ENCODE data around the gene EIPR1. TPM values are rescaled to one million over a fixed set of nuclear protein-coding genes. Genes with fewer than 3 reads are reported as not detected.

Gene EIPR1
- total RNA-seq, 2 experiments from 2014 or later: 31.0 to 34.6 TPM

- POLR2A ChIA-PET: no interaction called here
- DNase-seq (no peak), ATAC-seq (ENCODE audit: low read depth) (no peak)
- Mint-ChIP-seq H3K4me1 (peaks cover 2% of the 10 kb centered on the region), H3K27ac (no peak overlapping the region), H3K27me3 (no peaks in the 10 kb centered on the region), H3K9me3 (no peaks in the 10 kb centered on the region), H3K4me3 (no peak overlapping the region), H3K36me3 (peaks cover 15% of the 10 kb centered on the region)
Observed at GRCh38 chr2:3413697-3414096, 36.1 kb upstream of the EIPR1 start.

- H3K9me3 Mint-ChIP-seq: no peaks in the 10 kb centered on the region
- H3K27ac Mint-ChIP-seq: no peak overlapping the region
- no peak overlapping the region for H3K4me3 Mint-ChIP-seq
- H3K36me3 Mint-ChIP-seq: peaks cover 18% of the 10 kb centered on the region
- ATAC-seq (ENCODE audit: low read depth) (no peak), DNase-seq (no peak)
- POLR2A ChIA-PET: no interaction called here
- peaks cover 2% of the 10 kb centered on the region for H3K4me1 Mint-ChIP-seq
- no peaks in the 10 kb centered on the region for H3K27me3 Mint-ChIP-seq
Observed at GRCh38 chr2:3411103-3411502, 33.5 kb upstream of the EIPR1 start.

- DNase-seq (no peak), ATAC-seq (ENCODE audit: low read depth) (no peak)
- Mint-ChIP-seq H3K9me3 (no peaks in the 10 kb centered on the region), H3K27ac (no peak overlapping the region), H3K4me1 (peaks cover 2% of the 10 kb centered on the region), H3K36me3 (peaks cover 10% of the 10 kb centered on the region), H3K27me3 (no peaks in the 10 kb centered on the region), H3K4me3 (no peak overlapping the region)
- POLR2A ChIA-PET: no interaction called here
Observed at GRCh38 chr2:3409627-3410170, 32.1 kb upstream of the EIPR1 start.

- DNase-seq (no peak), ATAC-seq (ENCODE audit: low read depth) (no peak)
- Mint-ChIP-seq H3K4me1 (peaks cover 2% of the 10 kb centered on the region), H3K4me3 (no peak overlapping the region), H3K36me3 (peaks cover 13% of the 10 kb centered on the region), H3K27me3 (no peaks in the 10 kb centered on the region), H3K9me3 (no peaks in the 10 kb centered on the region), H3K27ac (no peak overlapping the region)
- POLR2A ChIA-PET: no interaction called here
Observed at GRCh38 chr2:3408781-3409180, 31.2 kb upstream of the EIPR1 start.

GRCh38 chr2:3406501-3406900, 28.9 kb upstream of the EIPR1 start:
- POLR2A ChIA-PET: no interaction called here
- Mint-ChIP-seq H3K4me1 (peaks cover 2% of the 10 kb centered on the region), H3K27ac (no peak overlapping the region), H3K27me3 (no peaks in the 10 kb centered on the region), H3K9me3 (no peaks in the 10 kb centered on the region), H3K4me3 (no peak overlapping the region), H3K36me3 (peaks cover 13% of the 10 kb centered on the region)
- no peak for ATAC-seq (ENCODE audit: low read depth)
- no peak for DNase-seq

GRCh38 chr2:3405876-3406275, 28.3 kb upstream of the EIPR1 start:
- DNase-seq (no peak), ATAC-seq (ENCODE audit: low read depth) (no peak)
- POLR2A ChIA-PET: no interaction called here
- no peaks in the 10 kb centered on the region for H3K9me3 Mint-ChIP-seq
- H3K27ac Mint-ChIP-seq: no peak overlapping the region
- peaks cover 2% of the 10 kb centered on the region for H3K4me1 Mint-ChIP-seq
- H3K4me3 Mint-ChIP-seq: no peak overlapping the region
- H3K27me3 Mint-ChIP-seq: no peaks in the 10 kb centered on the region
- peaks cover 13% of the 10 kb centered on the region for H3K36me3 Mint-ChIP-seq

GRCh38 chr2:3405307-3405706, 27.7 kb upstream of the EIPR1 start:
- DNase-seq: no peak
- H3K4me3 Mint-ChIP-seq: no peak overlapping the region
- no peak for ATAC-seq (ENCODE audit: low read depth)
- H3K27me3 Mint-ChIP-seq: no peaks in the 10 kb centered on the region
- H3K4me1 Mint-ChIP-seq: peaks cover 2% of the 10 kb centered on the region
- no peak overlapping the region for H3K27ac Mint-ChIP-seq
- POLR2A ChIA-PET: no interaction called here
- H3K9me3 Mint-ChIP-seq: no peaks in the 10 kb centered on the region
- H3K36me3 Mint-ChIP-seq: peaks cover 13% of the 10 kb centered on the region

- Mint-ChIP-seq H3K27ac (no peak overlapping the region), H3K9me3 (no peaks in the 10 kb centered on the region), H3K36me3 (peaks cover 11% of the 10 kb centered on the region), H3K4me3 (no peak overlapping the region), H3K27me3 (no peaks in the 10 kb centered on the region), H3K4me1 (no peaks in the 10 kb centered on the region)
- no peak for DNase-seq
- no peak for ATAC-seq (ENCODE audit: low read depth)
- POLR2A ChIA-PET: no interaction called here
Observed at GRCh38 chr2:3404349-3404894, 26.8 kb upstream of the EIPR1 start.

- no peak for ATAC-seq (ENCODE audit: low read depth)
Observed at GRCh38 chr2:3403587-3404334, 26.1 kb upstream of the EIPR1 start.

GRCh38 chr2:3399829-3400228, 22.2 kb upstream of the EIPR1 start:
- Mint-ChIP-seq H3K4me3 (no peak overlapping the region), H3K27ac (no peak overlapping the region), H3K9me3 (peaks cover 11% of the 10 kb centered on the region), H3K36me3 (peaks cover 37% of the 10 kb centered on the region), H3K27me3 (no peaks in the 10 kb centered on the region), H3K4me1 (no peaks in the 10 kb centered on the region)
- POLR2A ChIA-PET: no interaction called here
- ATAC-seq (ENCODE audit: low read depth) (no peak), DNase-seq (no peak)

More at GRCh38 chr2:3403587-3404334, 26.1 kb upstream of the EIPR1 start:
- no peak overlapping the region for H3K4me3 Mint-ChIP-seq
- H3K36me3 Mint-ChIP-seq: peaks cover 11% of the 10 kb centered on the region
- H3K27me3 Mint-ChIP-seq: no peaks in the 10 kb centered on the region
- no peaks in the 10 kb centered on the region for H3K4me1 Mint-ChIP-seq
- no peaks in the 10 kb centered on the region for H3K9me3 Mint-ChIP-seq
- no peak overlapping the region for H3K27ac Mint-ChIP-seq
- POLR2A ChIA-PET: no interaction called here
- DNase-seq: no peak

- Mint-ChIP-seq H3K27ac (no peak overlapping the region), H3K9me3 (peaks cover 12% of the 10 kb centered on the region), H3K4me1 (no peaks in the 10 kb centered on the region), H3K36me3 (peaks cover 38% of the 10 kb centered on the region), H3K4me3 (no peak overlapping the region), H3K27me3 (no peaks in the 10 kb centered on the region)
- POLR2A ChIA-PET: no interaction called here
- ATAC-seq (ENCODE audit: low read depth) (no peak), DNase-seq (no peak)
Observed at GRCh38 chr2:3399381-3399780, 21.8 kb upstream of the EIPR1 start.

- Mint-ChIP-seq H3K4me3 (no peak overlapping the region), H3K27ac (no peak overlapping the region), H3K4me1 (no peaks in the 10 kb centered on the region), H3K36me3 (peaks cover 40% of the 10 kb centered on the region), H3K27me3 (no peaks in the 10 kb centered on the region), H3K9me3 (peaks cover 12% of the 10 kb centered on the region)
- no peak for ATAC-seq (ENCODE audit: low read depth)
- no peak for DNase-seq
- POLR2A ChIA-PET: no interaction called here
Observed at GRCh38 chr2:3398857-3399256, 21.2 kb upstream of the EIPR1 start.

- POLR2A ChIA-PET: interaction anchor here (0.8 kb wide), 1 partner anchor 19 kb away, joined by 3 read pairs; the partner anchor contains the start of gene EIPR1
- no peak overlapping the region for H3K27ac Mint-ChIP-seq
- ATAC-seq (ENCODE audit: low read depth) (no peak), DNase-seq (no peak)
- no peaks in the 10 kb centered on the region for H3K4me1 Mint-ChIP-seq
- peaks cover 12% of the 10 kb centered on the region for H3K9me3 Mint-ChIP-seq
- H3K4me3 Mint-ChIP-seq: no peak overlapping the region
- H3K36me3 Mint-ChIP-seq: peaks cover 50% of the 10 kb centered on the region
- no peaks in the 10 kb centered on the region for H3K27me3 Mint-ChIP-seq
Observed at GRCh38 chr2:3396920-3397559, 19.4 kb upstream of the EIPR1 start.

- peaks cover 3% of the 10 kb centered on the region for H3K4me1 Mint-ChIP-seq
- no peaks in the 10 kb centered on the region for H3K27me3 Mint-ChIP-seq
- no peak for ATAC-seq (ENCODE audit: low read depth)
- H3K9me3 Mint-ChIP-seq: peaks cover 12% of the 10 kb centered on the region
- peaks cover 56% of the 10 kb centered on the region for H3K36me3 Mint-ChIP-seq
- POLR2A ChIA-PET: interaction anchor here (0.9 kb wide), 1 partner anchor 362 kb away, joined by 4 read pairs; no protein-coding TSS in a partner anchor
- H3K4me3 Mint-ChIP-seq: no peak overlapping the region
- DNase-seq: no peak
- no peak overlapping the region for H3K27ac Mint-ChIP-seq
Observed at GRCh38 chr2:3392216-3392615, 14.6 kb upstream of the EIPR1 start.

Data from activated naive CD8-positive, alpha-beta T cell treated with anti-CD3 and anti-CD28 coated beads, Interleukin-2, amount 10 ng/mL, durations not matched to agents 7 days and 5 days (primary cell).